Ishikawa (cell line): ENCODE measurements around the gene PRSS3.
A peak's percentile ranks its signal among the peaks of the same experiment; 100 is the strongest.

Experiments used
- CEBPB ChIP-seq: IDR thresholded peaks from 2 replicates; pipeline ENCODE4 v1.6.1; 2012
- CREB1 ChIP-seq: IDR thresholded peaks from 2 replicates; pipeline ENCODE4 v1.6.1; 2012; ENCODE audit warnings: low read depth
- EGR1 ChIP-seq: IDR thresholded peaks from 2 replicates; pipeline ENCODE4 v1.6.1; 2012
- EP300 ChIP-seq: IDR thresholded peaks from 2 replicates; pipeline ENCODE4 v1.6.1; 2012; ENCODE audit warnings: borderline replicate concordance
- FOXM1 ChIP-seq: IDR thresholded peaks from 2 replicates; pipeline ENCODE4 v1.6.1; 2012; ENCODE audit warnings: low read depth, borderline replicate concordance
- NFIC ChIP-seq: IDR thresholded peaks from 2 replicates; pipeline ENCODE4 v1.6.1; 2012
- RAD21 ChIP-seq: IDR thresholded peaks from 2 replicates; pipeline ENCODE4 v1.6.1; 2012; ENCODE audit warnings: low read depth
- REST ChIP-seq: IDR thresholded peaks from 2 replicates; pipeline ENCODE4 v1.6.1; 2012; ENCODE audit warnings: low read depth, mild to moderate bottlenecking
- TAF1 ChIP-seq: IDR thresholded peaks from 2 replicates; pipeline ENCODE4 v1.6.1; 2012; ENCODE audit warnings: low read depth, mild to moderate bottlenecking
- TCF12 ChIP-seq: IDR thresholded peaks from 2 replicates; pipeline ENCODE4 v1.6.1; 2012; ENCODE audit warnings: low read depth
- TEAD4 ChIP-seq: IDR thresholded peaks from 2 replicates; pipeline ENCODE4 v1.6.1; 2012
- USF1 ChIP-seq: IDR thresholded peaks from 2 replicates; pipeline ENCODE4 v1.6.1; 2012
- YY1 ChIP-seq: IDR thresholded peaks from 2 replicates; pipeline ENCODE4 v1.6.1; 2012; ENCODE audit warnings: low read depth
- TF ChIP-seq, protein P1 (sequence below): IDR thresholded peaks from 2 replicates; pipeline ENCODE4 v1.6.1; 2012

DNA sequence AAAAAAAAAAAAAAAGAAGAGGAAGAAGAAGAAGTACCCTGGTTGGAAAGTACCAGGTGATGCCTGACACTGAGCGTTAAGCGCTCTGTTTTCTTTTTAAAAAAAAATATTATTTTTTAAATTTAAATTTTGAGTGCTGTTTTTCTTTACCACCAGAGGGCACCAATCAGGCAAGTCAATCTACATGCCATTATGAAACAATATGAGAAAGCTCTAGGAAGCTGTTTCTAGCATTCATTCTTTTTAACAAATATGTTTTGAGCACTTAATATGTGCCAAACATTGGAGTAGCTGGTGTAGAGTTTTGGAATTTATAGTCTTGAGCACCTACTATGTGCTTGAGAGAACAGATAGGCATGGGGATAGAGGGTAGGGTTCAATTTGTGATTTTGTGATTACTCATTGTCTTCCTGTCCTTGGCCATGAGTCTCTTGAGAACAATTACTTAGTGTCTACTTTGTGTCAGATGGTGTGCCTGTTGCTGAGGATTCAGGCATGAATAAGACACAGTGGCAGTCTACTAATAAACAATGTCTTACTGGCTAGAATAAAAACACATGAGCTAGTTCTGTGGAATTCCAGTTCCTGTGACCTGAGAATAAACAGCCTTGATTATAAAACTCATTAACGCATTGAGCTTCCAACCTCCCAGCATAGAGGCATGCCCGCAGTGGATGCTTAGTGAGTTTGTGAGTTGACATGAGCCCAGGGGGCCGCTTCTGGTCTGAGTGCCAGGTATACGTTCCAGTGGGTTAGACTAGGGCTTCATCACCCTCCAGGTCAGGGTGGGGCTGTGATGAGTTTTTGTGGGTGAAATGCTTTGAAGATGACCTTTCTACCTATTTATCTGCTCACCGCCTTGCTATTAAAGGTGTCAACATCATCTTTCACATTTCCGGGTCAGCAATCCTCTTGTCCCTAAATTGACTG lies 18.6 kb downstream of the PRSS3 start:
- TF ChIP-seq YY1 (no peak), TAF1 (no peak), FOXM1 (peak; percentile 97), NFIC (no peak), EP300 (no peak), USF1 (no peak), EGR1 (no peak), REST (no peak), CREB1 (no peak), CEBPB (0 out of 2 replicates have a peak, but pooled peaks have one; percentile 4), RAD21 (peak; percentile 51), TEAD4 (no peak), TCF12 (no peak)
- TF ChIP-seq, protein P1, sequence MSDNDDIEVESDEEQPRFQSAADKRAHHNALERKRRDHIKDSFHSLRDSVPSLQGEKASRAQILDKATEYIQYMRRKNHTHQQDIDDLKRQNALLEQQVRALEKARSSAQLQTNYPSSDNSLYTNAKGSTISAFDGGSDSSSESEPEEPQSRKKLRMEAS: no peak
